GM12878 (cell line): ENCODE results near the gene CMC1. TPM values are rescaled to one million over a fixed set of nuclear protein-coding genes. Genes with fewer than 3 reads are reported as not detected.
A peak's percentile ranks its signal among the peaks of the same experiment; 100 is the strongest.

ENCODE experiments used
- ASH2L ChIP-seq: fragments of 300-600, 200-600 bp; sonication (generic); IDR thresholded peaks from 2 replicates; pipeline ENCODE4 v1.6.1; 2017; ENCODE audit warnings: low read depth, mild to moderate bottlenecking, borderline replicate concordance
- BACH1 ChIP-seq: fragments of 450-650 bp; IDR thresholded peaks from 2 replicates; pipeline ENCODE4 v1.6.1; 2017; ENCODE audit warnings: mild to moderate bottlenecking, borderline replicate concordance
- BHLHE40 ChIP-seq, 2 experiments: fragments of 450-650 bp in 1 of 2; IDR thresholded peaks; 2 replicates each; pipeline ENCODE4 v1.6.1; 2011 to 2017; ENCODE audit warnings: low read depth in 2 of 2, borderline replicate concordance in 1 of 2, improper control_type of control experiment in 1 of 2, low read length in 1 of 2, mild to moderate bottlenecking in 1 of 2
- BRCA1 ChIP-seq: IDR thresholded peaks from 2 replicates; pipeline ENCODE4 v1.6.1; 2011; ENCODE audit warnings: low read depth, low read length, improper control_type of control experiment
- CBFB ChIP-seq: IDR thresholded peaks from 2 replicates; pipeline ENCODE4 v1.6.1; 2016; ENCODE audit warnings: antibody characterized with exemption, low read depth
- CEBPB ChIP-seq, 2 experiments: fragments of 150-350 bp in 1 of 2; IDR thresholded peaks; 2 replicates each; pipeline ENCODE4 v1.6.1; 2012 to 2014; ENCODE audit warnings: low read depth in 2 of 2, low read length in 2 of 2, borderline replicate concordance in 1 of 2, inconsistent platforms in 1 of 2
- CREB1 ChIP-seq: IDR thresholded peaks from 2 replicates; pipeline ENCODE4 v1.6.1; 2012; ENCODE audit warnings: low read depth, mild to moderate bottlenecking, inconsistent platforms
- EGR1 ChIP-seq, 2 experiments: IDR thresholded peaks; 1 replicate in 1 of 2; 2 replicates in 1 of 2; pipeline ENCODE4 v1.6.1; 2011 to 2012; ENCODE audit warnings: low read depth in 2 of 2, low read length in 2 of 2, borderline replicate concordance in 1 of 2, mild to moderate bottlenecking in 1 of 2, moderate library complexity in 1 of 2
- HCFC1 ChIP-seq: fragments of 150-350 bp; IDR thresholded peaks from 2 replicates; pipeline ENCODE4 v1.6.1; 2014; ENCODE audit warnings: low read length
- MYC ChIP-seq: IDR thresholded peaks from 2 replicates; pipeline ENCODE4 v1.6.1; 2011; ENCODE audit warnings: mild to moderate bottlenecking, low read length, moderate library complexity, inconsistent platforms; ENCODE audit not compliant: insufficient read depth, insufficient replicate concordance, insufficient read length, severe bottlenecking
- NBN ChIP-seq: fragments of 450-650 bp; IDR thresholded peaks from 2 replicates; pipeline ENCODE4 v1.6.1; 2016
- NFXL1 ChIP-seq: fragments of 450-650 bp; IDR thresholded peaks from 2 replicates; pipeline ENCODE4 v1.6.1; 2017; ENCODE audit warnings: antibody characterized with exemption, mild to moderate bottlenecking, borderline replicate concordance
- NFYB ChIP-seq: IDR thresholded peaks from 2 replicates; pipeline ENCODE4 v1.6.1; 2011; ENCODE audit warnings: low read depth, mild to moderate bottlenecking, low read length, improper control_type of control experiment, moderate library complexity; ENCODE audit not compliant: insufficient read depth
- PAX8 ChIP-seq: fragments of 450-650 bp; IDR thresholded peaks from 2 replicates; pipeline ENCODE4 v1.6.1; 2017; ENCODE audit warnings: mild to moderate bottlenecking, moderate library complexity
- RAD21 ChIP-seq: IDR thresholded peaks from 2 replicates; pipeline ENCODE4 v1.6.1; 2011; ENCODE audit warnings: mild to moderate bottlenecking, low read depth, low read length, moderate library complexity; ENCODE audit not compliant: insufficient read depth
- RELA ChIP-seq: fragments of 450-650 bp; IDR thresholded peaks from 2 replicates; pipeline ENCODE4 v1.8.0; 2014; ENCODE audit warnings: borderline replicate concordance; ENCODE audit not compliant: partially characterized antibody
- STAT1 ChIP-seq: fragments of 450-650 bp; conservative IDR thresholded peaks from 2 replicates; pipeline ENCODE4 v1.6.1; 2014; ENCODE audit warnings: antibody characterized with exemption, mild to moderate bottlenecking
- TCF12 ChIP-seq: IDR thresholded peaks from 2 replicates; pipeline ENCODE4 v1.6.1; 2011; ENCODE audit warnings: low read depth, mild to moderate bottlenecking, low read length
- ZBED1 ChIP-seq: IDR thresholded peaks from 2 replicates; pipeline ENCODE4 v1.6.1; 2016; ENCODE audit warnings: borderline replicate concordance
- ZSCAN29 ChIP-seq: fragments of 450-650 bp; IDR thresholded peaks from 2 replicates; pipeline ENCODE4 v1.6.1; 2017; ENCODE audit warnings: mild to moderate bottlenecking, moderate library complexity
- polyA plus RNA-seq, 11 experiments: library from polyadenylated mRNA; depleted of rRNA in 4 of 11; unstranded in 6 of 11; stranded (reverse) in 5 of 11; fragments of >200 nt; fragmentation: Nextera tagmentation in 4 of 11; fragmentation: Illumina TruSeq in 1 of 11; extraction: Ambion mirVana in 4 of 11; extraction: Trizol in 1 of 11; gene quantifications; 1 replicate in 1 of 11; 2 replicates in 10 of 11; pipeline versions ENCODE4 v1.2.1 to v1.2.3, GENCODE V29; 2011 to 2016; ENCODE audit warnings: inconsistent platforms in 2 of 11, missing spikeins in 2 of 11, low read depth in 1 of 11
- total RNA-seq, 4 experiments: library from RNA; depleted of rRNA in 3 of 4; stranded (reverse); fragments of >200 nt in 3 of 4; fragmentation: Illumina TruSeq in 1 of 4; extraction: Trizol in 1 of 4; gene quantifications; 2 replicates each; pipeline versions ENCODE4 v1.2.1 to v1.2.3, GENCODE V29; 2013 to 2021
- TF ChIP-seq, protein P1 (sequence below): fragments of 450-650 bp; IDR thresholded peaks from 2 replicates; pipeline ENCODE4 v1.6.1; 2014; ENCODE audit warnings: mild to moderate bottlenecking
- TF ChIP-seq, protein P2 (sequence below): fragments of 450-650 bp; formaldehyde crosslinking; IDR thresholded peaks from 2 replicates; pipeline ENCODE4 v1.4.0; 2022; ENCODE audit warnings: mild to moderate bottlenecking, moderate library complexity
- TF ChIP-seq, protein P3 (sequence below): IDR thresholded peaks from 2 replicates; pipeline ENCODE4 v1.6.1; 2012; ENCODE audit warnings: improper control_type of control experiment, low read depth, low read length; ENCODE audit not compliant: insufficient replicate concordance

The CMC1 gene
- total and polyA plus RNA-seq, 10 of the 15 experiments (the other 5 are each of a cell fraction or from before 2014, with no cell fraction given), result 12.3 to 118 (median 29.3) TPM

DNA sequence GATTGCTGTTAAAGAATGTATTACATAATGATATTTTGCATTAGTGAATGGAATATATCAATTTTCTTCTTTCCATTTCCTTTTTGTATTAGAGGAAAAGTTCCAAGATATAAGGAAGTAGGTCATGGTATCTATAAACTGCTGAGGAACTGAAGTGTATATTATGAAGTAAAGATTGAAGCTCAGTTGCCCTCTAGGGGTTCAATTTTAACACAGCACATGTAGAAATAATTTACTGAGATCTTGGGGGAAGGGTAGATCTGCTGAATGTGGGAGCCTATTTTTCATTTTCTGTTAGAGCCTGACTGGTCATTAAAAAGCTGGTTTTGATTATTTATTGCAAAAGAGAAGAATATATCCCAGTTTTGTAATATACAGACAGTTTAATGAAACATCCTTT is 45.2 kb downstream of the CMC1 start (continued):
- TF ChIP-seq CBFB (no peak), TCF12 (no peak), MYC (no peak), CREB1 (no peak), ZSCAN29 (no peak), BACH1 (no peak), HCFC1 (no peak), NFYB (no peak), EGR1 (IDR thresholded peaks at IDR 0.05; ENCODE audit: borderline replicate concordance in 1 of 2, low read depth in 2 of 2, low read length in 2 of 2) (no peak), RAD21 (peak; percentile 73), CEBPB (IDR thresholded peaks at IDR 0.05; ENCODE audit: borderline replicate concordance in 1 of 2, low read depth in 2 of 2, low read length in 2 of 2) (no peak), ASH2L (no peak), NFXL1 (no peak), PAX8 (no peak), RELA (no peak), ZBED1 (no peak), BRCA1 (no peak), STAT1 (no peak), NBN (no peak), BHLHE40 (IDR thresholded peaks at IDR 0.05; ENCODE audit: borderline replicate concordance in 1 of 2, low read depth in 2 of 2, low read length in 1 of 2) (no peak)
- TF ChIP-seq, protein P1, sequence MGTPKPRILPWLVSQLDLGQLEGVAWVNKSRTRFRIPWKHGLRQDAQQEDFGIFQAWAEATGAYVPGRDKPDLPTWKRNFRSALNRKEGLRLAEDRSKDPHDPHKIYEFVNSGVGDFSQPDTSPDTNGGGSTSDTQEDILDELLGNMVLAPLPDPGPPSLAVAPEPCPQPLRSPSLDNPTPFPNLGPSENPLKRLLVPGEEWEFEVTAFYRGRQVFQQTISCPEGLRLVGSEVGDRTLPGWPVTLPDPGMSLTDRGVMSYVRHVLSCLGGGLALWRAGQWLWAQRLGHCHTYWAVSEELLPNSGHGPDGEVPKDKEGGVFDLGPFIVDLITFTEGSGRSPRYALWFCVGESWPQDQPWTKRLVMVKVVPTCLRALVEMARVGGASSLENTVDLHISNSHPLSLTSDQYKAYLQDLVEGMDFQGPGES, result no peak
- TF ChIP-seq, protein P2, sequence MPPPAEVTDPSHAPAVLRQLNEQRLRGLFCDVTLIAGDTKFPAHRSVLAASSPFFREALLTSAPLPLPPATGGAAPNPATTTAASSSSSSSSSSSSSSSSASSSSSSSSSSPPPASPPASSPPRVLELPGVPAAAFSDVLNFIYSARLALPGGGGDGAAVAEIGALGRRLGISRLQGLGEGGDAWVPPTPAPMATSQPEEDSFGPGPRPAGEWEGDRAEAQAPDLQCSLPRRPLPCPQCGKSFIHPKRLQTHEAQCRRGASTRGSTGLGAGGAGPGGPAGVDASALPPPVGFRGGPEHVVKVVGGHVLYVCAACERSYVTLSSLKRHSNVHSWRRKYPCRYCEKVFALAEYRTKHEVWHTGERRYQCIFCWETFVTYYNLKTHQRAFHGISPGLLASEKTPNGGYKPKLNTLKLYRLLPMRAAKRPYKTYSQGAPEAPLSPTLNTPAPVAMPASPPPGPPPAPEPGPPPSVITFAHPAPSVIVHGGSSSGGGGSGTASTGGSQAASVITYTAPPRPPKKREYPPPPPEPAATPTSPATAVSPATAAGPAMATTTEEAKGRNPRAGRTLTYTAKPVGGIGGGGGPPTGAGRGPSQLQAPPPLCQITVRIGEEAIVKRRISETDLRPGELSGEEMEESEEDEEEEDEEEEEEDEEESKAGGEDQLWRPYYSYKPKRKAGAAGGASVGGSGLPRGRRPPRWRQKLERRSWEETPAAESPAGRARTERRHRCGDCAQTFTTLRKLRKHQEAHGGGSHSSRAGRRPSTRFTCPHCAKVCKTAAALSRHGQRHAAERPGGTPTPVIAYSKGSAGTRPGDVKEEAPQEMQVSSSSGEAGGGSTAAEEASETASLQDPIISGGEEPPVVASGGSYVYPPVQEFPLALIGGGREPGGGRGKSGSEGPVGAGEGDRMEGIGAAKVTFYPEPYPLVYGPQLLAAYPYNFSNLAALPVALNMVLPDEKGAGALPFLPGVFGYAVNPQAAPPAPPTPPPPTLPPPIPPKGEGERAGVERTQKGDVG (CRISPR knock-in tag), result no peak
- TF ChIP-seq, protein P3, sequence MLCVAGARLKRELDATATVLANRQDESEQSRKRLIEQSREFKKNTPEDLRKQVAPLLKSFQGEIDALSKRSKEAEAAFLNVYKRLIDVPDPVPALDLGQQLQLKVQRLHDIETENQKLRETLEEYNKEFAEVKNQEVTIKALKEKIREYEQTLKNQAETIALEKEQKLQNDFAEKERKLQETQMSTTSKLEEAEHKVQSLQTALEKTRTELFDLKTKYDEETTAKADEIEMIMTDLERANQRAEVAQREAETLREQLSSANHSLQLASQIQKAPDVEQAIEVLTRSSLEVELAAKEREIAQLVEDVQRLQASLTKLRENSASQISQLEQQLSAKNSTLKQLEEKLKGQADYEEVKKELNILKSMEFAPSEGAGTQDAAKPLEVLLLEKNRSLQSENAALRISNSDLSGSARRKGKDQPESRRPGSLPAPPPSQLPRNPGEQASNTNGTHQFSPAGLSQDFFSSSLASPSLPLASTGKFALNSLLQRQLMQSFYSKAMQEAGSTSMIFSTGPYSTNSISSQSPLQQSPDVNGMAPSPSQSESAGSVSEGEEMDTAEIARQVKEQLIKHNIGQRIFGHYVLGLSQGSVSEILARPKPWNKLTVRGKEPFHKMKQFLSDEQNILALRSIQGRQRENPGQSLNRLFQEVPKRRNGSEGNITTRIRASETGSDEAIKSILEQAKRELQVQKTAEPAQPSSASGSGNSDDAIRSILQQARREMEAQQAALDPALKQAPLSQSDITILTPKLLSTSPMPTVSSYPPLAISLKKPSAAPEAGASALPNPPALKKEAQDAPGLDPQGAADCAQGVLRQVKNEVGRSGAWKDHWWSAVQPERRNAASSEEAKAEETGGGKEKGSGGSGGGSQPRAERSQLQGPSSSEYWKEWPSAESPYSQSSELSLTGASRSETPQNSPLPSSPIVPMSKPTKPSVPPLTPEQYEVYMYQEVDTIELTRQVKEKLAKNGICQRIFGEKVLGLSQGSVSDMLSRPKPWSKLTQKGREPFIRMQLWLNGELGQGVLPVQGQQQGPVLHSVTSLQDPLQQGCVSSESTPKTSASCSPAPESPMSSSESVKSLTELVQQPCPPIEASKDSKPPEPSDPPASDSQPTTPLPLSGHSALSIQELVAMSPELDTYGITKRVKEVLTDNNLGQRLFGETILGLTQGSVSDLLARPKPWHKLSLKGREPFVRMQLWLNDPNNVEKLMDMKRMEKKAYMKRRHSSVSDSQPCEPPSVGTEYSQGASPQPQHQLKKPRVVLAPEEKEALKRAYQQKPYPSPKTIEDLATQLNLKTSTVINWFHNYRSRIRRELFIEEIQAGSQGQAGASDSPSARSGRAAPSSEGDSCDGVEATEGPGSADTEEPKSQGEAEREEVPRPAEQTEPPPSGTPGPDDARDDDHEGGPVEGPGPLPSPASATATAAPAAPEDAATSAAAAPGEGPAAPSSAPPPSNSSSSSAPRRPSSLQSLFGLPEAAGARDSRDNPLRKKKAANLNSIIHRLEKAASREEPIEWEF, result peak; percentile 32
